Urinary bladder (tissue), 4 donors: ENCODE measurements around the gene TBC1D22A. TPM values are rescaled to one million over a fixed set of nuclear protein-coding genes. Genes with fewer than 3 reads are reported as not detected.

Source experiments
- DNase-seq: peaks from one replicate; pipeline ENCODE4 v3.0.0-alpha.2; 2015; ENCODE audit errors: extremely low spot score
- H3K27ac ChIP-seq: one replicate; pipeline ENCODE4 v1.5.1; 2013; ENCODE audit warnings: low read depth, mild to moderate bottlenecking, moderate library complexity
- H3K36me3 ChIP-seq: one replicate; pipeline ENCODE4 v1.6.1; 2013; ENCODE audit warnings: mild to moderate bottlenecking, moderate library complexity; ENCODE audit not compliant: insufficient read depth
- H3K4me1 ChIP-seq: one replicate; pipeline ENCODE4 v1.6.1; 2013; ENCODE audit warnings: mild to moderate bottlenecking, moderate library complexity; ENCODE audit not compliant: insufficient read depth
- H3K4me3 ChIP-seq: one replicate; pipeline ENCODE4 v1.5.1; 2013; ENCODE audit warnings: low read depth, low read length
- WGBS: extraction: QIAGEN DNeasy Blood & Tissue Kit; methylation state at CpG from one replicate; pipeline ENCODE4 v1.1.7; 2013; 5-methylcytosine and 5-hydroxymethylcytosine counted together
- polyA plus RNA-seq: library from polyadenylated mRNA; stranded (reverse); fragments of 200-250 nt; gene quantifications from one replicate; pipeline ENCODE4 v1.2.3, GENCODE V29; 2013
- total RNA-seq: library from RNA; depleted of rRNA; stranded (reverse); fragments of >200 nt; gene quantifications from one replicate; pipeline ENCODE4 v1.2.3, GENCODE V29; 2014
- donor health status: healthy with polysubstance abuse.
- donor health status: healthy.

TBC1D22A gene
- total and polyA plus RNA-seq, 2 donors = 7.7 to 19.1 TPM

DNA sequence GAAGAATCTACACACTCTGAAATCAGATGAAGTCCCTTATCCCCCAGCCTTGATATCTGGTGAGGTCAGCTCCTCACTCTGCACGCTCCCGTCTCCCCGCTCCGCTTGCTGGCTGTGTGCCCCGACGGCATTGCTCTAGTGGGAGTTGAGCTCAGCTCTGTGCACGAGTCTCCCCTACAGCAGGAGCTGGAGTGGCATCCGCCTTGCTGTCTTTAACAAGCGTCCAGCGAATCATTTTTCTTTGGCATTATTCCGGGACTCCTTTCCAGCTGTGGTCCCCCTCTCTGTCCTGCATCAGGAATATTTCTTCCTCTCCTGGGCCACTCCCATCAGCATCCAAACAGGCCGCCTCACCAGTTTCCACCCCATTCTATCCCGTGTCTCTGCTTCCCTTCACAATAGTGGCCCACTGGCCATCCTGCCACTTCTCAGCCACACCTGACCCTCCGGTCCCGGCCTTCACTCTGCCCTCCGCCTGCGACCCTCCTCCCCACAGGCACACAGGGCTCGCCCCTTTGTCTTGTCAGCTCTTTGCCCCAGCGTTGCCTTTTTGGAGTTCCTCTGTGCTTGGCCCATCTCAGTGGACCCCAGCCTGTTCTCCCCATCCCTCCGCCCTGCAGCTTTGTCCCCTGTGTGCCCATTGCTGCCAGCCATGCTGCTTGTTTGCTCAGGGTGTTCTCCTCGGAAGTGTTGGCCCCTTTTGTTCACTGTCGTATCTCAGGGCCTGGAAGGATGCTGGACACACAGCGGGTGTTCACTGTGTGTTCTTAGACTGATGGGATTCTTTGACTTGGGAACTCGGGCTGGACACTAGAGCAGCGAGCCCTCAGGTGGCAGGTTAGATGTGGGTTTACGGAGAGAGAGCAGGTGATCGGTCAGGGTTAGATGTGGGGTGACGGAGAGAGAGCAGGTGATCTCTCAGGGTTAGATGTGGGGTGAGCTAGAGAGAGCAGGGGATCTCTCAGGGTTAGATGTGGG lies 441.8 kb downstream of the TBC1D22A start:
- Histone ChIP-seq H3K4me1 (no peaks in the 10 kb centered on the region), H3K27ac (no peak overlapping the region), H3K36me3 (no peaks in the 10 kb centered on the region), H3K4me3 (no peak overlapping the region)
- no peak for DNase-seq
- 64% methylated on average over 28 of the region's 28 CpGs for WGBS

DNA sequence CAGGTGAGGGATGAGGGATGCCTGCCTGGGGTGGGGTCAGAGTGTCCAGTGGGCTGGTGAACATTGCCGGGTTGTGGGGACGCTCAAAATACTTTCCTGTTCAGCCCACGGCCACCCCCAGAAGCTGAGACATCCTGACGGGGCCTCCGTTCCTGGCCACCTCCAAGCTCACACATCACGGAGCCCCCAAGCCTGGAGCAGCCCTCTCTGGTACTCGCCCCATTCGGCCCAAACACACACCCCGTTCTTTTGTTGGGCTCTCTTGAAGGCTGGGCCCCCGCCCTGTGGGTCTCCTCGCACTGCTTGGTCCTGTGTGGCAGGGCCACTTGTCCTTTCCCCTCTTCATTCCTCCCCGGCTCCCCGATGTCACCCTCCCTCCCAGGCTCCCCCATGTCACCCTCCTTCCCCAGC lies 442.6 kb downstream of the TBC1D22A start:
- H3K36me3 ChIP-seq = no peaks in the 10 kb centered on the region
- H3K4me1 ChIP-seq = no peaks in the 10 kb centered on the region
- WGBS = 94% methylated on average over 13 of the region's 13 CpGs
- H3K4me3 ChIP-seq = no peak overlapping the region
- no peak overlapping the region for H3K27ac ChIP-seq
- DNase-seq = no peak

DNA sequence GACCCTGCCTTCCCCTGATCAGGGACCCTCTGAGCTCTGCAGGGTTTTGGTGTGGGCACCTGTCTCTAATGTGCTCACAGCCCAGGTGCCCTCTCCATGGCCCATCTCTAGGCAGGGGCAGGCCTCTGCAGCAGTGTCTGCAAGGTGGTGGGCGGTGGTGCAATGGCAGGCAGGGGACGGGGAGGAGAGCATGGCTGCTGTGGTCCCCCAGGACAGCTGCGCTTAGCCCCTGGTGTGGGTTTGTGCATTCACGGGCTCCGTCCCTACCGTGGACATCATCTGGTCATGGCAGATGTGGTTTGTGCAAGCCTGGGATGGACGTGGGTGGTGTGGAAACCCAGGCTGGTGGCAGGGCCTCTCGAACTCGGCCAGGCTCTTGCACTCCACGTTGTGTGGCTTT lies 443.1 kb downstream of the TBC1D22A start:
- Histone ChIP-seq H3K36me3 (no peaks in the 10 kb centered on the region), H3K4me1 (no peaks in the 10 kb centered on the region), H3K27ac (no peak overlapping the region), H3K4me3 (no peak overlapping the region)
- 84% methylated on average over 10 of the region's 10 CpGs for WGBS
- DNase-seq = no peak

DNA sequence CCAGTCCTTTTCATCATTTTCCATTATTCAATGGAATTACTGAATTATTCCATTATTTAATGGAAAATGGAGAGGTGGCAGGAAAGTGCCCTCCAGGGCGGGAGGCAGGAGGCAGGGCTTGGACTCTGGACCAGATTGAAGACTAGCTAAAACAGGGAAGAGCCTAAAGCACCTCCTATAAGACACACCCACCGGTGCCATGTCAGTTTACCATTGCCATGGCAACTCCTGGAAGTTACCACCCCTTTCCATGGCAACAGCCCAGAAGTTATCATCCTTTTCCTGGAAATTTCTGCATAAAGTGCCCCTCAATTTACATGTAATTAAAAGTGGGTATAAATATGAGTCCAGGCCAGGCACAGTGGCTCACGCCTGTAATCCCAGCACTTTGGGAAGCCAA lies 443.7 kb downstream of the TBC1D22A start:
- H3K4me3 ChIP-seq = no peak overlapping the region
- 96% methylated on average over 3 of the region's 3 CpGs for WGBS
- H3K27ac ChIP-seq = no peak overlapping the region
- DNase-seq = no peak
- no peaks in the 10 kb centered on the region for H3K4me1 ChIP-seq
- no peaks in the 10 kb centered on the region for H3K36me3 ChIP-seq

DNA sequence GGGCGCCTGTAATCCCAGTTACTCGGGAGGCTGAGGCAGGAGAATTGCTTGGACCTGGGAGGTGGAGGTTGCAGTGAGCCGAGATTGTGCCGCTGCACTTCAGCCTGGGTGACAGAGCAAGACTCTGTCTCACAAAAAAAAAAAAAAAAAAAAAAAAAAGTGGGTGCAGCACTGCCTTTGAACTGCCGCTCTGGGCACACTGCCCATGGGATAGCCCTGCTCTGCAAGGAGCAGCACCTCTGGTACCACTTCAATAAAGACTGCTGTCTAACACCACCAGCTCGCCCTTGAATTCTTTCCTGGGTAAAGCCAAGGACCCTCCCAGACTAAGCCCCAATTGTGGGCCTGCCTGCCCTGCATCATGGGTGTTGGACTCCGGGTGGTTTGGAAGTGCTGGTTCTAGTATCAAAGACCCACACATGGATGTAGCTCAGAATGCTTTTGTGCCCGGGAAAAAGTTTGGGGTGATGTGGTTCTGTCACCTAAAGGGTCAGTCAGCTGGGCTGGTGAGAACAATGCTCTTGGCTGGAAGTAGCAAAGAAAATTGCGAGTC lies 444.3 kb downstream of the TBC1D22A start:
- Histone ChIP-seq H3K4me3 (no peak overlapping the region), H3K4me1 (no peaks in the 10 kb centered on the region), H3K27ac (no peak overlapping the region), H3K36me3 (no peaks in the 10 kb centered on the region)
- WGBS = 91% methylated on average over 9 of the region's 9 CpGs
- DNase-seq = no peak

DNA sequence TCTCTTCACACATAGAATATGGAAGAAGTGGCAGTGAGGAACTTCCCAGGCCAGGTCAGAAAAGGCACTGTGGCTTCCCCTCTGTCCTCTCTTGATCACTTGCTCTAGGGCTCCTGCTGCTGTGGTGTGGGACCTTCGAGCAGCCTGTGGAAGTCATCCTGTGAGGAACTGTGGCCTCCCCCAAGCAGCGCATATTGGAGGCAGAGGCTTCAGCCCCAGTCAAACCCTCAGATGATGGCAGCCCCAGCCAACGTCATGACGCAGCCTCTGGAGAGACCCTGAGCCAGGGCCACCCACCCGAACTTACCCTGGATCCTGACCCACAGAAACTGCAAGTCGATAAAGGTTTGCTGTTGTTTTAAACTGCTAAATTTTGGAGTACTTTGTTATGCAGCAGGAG lies 444.9 kb downstream of the TBC1D22A start:
- no peak for DNase-seq
- Histone ChIP-seq H3K27ac (no peak overlapping the region), H3K36me3 (no peaks in the 10 kb centered on the region), H3K4me3 (no peak overlapping the region), H3K4me1 (no peaks in the 10 kb centered on the region)
- 95% methylated on average over 6 of the region's 6 CpGs for WGBS

DNA sequence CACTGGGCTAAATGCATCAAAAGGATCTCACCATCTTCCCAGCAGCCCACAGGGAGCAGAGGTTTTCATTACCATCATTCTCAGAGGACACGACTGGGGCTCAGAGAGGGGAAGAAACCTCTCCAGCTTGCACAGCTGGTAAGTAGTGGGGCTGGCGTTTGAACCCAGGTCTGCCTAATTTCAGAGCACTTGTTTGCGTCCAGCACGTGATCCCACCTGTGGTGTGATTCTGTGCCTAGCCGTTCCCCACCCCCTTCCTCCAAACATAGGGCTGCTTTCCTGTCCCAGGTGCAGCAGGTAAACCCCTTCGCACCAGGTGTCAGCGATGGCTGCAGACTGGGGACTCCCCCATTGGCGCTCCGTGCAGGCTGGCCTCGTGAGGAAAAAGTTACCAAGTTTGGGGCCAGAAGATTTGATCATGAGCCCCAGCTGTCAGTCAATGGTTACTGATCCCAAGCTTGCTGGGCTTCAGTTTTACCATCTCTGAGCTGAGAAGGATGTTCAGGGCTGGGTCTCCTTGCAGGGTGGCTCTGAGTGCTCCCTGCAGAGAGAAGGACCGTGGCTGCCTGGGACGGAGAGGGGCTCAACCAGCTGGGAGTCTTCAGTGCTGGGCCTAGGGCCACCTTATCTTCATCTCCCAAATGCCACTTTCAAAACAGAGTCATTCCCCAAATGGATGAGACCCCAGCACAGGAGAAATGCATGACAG lies 445.6 kb downstream of the TBC1D22A start:
- DNase-seq = no peak
- whole genome bisulfite sequencing = 87% methylated on average over 12 of the region's 12 CpGs
- H3K4me1 ChIP-seq = no peaks in the 10 kb centered on the region
- H3K4me3 ChIP-seq = no peak overlapping the region
- no peak overlapping the region for H3K27ac ChIP-seq
- H3K36me3 ChIP-seq = no peaks in the 10 kb centered on the region

DNA sequence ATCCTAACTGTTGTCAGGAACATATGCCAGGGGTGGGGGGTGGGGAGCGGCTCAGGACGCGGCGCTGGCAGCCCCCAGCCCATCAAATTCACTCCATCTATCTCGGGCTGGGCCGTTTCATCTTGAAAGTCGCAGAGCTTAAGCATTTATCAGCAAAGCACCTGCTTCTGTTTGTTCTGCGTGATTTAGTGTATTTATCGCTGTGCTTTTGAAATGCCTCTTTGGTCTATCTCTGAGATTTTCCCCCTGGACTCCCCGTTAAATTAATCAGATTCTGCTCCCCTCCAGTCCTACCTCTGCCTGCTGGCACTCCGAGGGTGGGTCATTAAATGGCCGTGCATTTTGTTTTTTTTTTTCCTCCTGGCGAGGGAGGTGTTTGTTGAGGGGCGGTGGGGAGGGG lies 446.2 kb downstream of the TBC1D22A start:
- WGBS = 34% methylated on average over 14 of the region's 14 CpGs

DNA sequence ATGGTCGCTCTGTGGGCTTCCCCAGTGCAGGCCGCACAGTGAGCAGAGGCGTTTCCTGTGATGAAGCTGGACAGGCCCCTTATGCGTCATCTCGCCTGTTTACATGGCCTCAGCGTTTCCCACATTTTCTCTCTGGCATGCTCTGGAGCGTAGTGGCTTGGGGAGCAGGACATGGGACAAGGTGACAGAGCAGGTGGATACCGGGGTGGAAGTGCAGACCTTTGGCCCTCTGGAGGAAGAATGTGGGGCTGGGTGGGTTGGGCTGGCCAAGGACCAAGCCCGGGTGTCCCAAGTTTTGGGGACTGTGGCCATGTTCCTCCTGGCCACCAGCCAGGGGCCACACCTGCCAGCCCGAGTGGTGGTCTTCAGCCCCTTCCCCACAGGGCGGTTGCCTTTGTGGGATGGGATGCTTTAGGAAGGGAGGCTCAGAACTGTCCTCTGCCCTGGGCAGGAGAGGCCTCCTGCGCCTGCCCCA lies 446.6 kb downstream of the TBC1D22A start:
- H3K27ac ChIP-seq = no peak overlapping the region
- H3K4me3 ChIP-seq = no peak overlapping the region
- 60% methylated on average over 12 of the region's 12 CpGs for WGBS
- H3K36me3 ChIP-seq = no peaks in the 10 kb centered on the region
- H3K4me1 ChIP-seq = no peaks in the 10 kb centered on the region
- no peak for DNase-seq

More for the DNA sequence above, 446.2 kb downstream of the TBC1D22A start:
- Histone ChIP-seq H3K27ac (no peak overlapping the region), H3K4me3 (no peak overlapping the region), H3K36me3 (no peaks in the 10 kb centered on the region), H3K4me1 (no peaks in the 10 kb centered on the region)
- DNase-seq = no peak

DNA sequence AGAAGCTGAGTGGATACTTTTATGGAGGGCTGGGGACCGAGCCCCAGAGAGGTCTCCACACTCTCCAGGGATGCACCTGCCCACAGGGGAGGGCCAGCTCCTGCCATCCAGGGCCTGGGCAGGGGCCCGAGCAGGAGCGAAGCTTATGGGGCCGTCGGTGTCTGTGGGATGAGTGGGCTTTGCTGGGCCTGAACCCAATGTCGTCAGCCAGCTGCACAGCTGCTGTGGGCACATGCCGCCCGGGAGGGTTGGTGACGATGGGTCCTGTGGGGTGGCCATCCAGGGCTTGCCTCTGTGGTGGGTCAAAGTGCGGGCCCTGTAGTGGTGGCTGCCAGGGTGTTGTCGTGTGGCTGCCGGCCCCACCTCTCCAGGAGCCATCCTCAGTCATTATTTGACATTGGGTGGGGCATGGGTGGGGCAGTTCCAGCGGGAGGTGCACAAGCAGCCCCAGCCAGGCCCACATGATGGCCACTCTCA lies 447.1 kb downstream of the TBC1D22A start:
- no peak for DNase-seq
- Histone ChIP-seq H3K36me3 (no peaks in the 10 kb centered on the region), H3K27ac (no peak overlapping the region), H3K4me3 (no peak overlapping the region), H3K4me1 (no peaks in the 10 kb centered on the region)
- WGBS = 88% methylated on average over 13 of the region's 13 CpGs

DNA sequence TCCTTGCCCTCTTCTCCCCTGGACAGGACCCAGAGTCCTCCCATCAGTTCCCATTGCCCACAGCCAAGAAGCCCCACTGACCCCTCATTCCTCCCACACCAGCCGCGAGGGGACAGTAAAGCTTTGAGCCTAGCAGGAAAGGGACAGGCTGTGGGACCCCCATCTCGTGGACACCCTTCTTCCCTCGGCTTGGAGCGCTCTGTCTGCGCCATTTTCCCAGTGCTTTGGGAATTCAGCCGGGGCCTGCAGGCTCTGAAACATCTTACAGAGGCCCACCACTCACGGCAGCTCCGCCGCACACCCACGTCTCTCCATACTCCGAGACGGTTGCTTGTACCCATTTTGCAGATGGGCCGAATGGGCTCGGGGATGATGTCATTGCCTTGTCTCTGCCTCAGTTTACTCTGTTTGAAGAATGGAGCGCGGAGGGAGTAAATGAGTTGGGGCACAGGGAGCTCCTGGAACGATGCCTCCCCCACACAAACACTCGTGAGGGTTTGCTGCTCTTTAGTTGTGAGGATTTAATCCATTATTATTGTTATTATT lies 447.7 kb downstream of the TBC1D22A start:
- no peaks in the 10 kb centered on the region for H3K36me3 ChIP-seq
- H3K4me1 ChIP-seq = no peaks in the 10 kb centered on the region
- no peak overlapping the region for H3K27ac ChIP-seq
- WGBS = 97% methylated on average over 19 of the region's 19 CpGs
- DNase-seq = no peak
- no peak overlapping the region for H3K4me3 ChIP-seq

DNA sequence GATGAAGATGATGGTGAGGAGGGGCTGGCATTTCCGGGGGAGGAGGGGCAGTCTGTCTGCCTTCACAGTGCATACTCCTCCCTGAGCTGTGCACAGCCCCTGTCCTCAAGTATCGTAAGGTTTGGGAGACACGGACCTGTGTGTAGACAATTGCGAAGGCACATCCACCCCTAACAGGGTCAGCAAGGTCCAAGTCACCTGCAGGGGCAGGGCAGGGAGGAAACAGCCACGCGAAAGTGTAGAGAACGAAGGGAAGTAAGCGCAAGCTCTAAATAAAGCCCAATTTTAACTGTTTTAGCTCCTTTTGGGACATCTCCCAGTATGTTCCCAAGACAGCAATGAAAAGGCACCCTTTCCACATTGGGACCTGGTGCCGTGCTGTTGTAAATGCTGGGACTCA lies 448.2 kb downstream of the TBC1D22A start:
- H3K27ac ChIP-seq = no peak overlapping the region
- 91% methylated on average over 9 of the region's 9 CpGs for WGBS
- H3K4me3 ChIP-seq = no peak overlapping the region
- H3K4me1 ChIP-seq = no peaks in the 10 kb centered on the region
- no peaks in the 10 kb centered on the region for H3K36me3 ChIP-seq
- no peak for DNase-seq

DNA sequence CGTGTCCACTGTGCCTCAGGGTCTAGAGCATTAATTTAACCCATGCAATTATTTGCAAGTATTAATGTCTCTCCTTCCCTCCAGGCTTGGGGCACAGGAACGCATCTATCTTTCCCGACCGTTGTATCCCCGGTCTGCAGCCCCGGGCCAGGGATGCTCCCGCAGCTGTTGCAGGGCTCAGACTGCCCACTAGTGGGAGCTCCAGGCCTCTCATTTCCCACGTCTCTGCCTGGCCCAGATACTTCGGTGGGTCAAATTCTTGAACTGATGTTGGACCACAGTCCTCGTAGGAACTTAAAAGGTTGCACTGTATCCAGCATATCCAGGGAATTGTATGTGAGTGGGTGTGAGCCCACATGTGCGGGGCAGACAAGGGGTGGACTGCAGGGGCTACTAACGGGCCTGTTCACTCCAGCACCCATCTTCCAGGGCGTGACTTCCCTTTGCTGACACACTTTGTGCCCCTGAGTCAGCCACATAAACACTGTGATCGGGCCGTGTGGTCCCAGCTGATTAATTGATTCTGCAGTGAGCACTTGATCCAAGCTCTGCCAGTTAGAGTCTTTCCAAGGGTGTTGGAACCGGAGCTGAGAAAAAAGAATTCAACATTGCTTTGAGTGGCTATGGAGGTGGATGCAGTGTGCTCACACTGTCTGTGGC lies 451.3 kb downstream of the TBC1D22A start:
- no peak for DNase-seq
- WGBS = 66% methylated on average over 16 of the region's 16 CpGs
- Histone ChIP-seq H3K27ac (no peak overlapping the region), H3K4me3 (no peak overlapping the region), H3K36me3 (no peaks in the 10 kb centered on the region), H3K4me1 (no peaks in the 10 kb centered on the region)
